ENCODE results near the gene CDCA4. TPM values are rescaled to one million over a fixed set of nuclear protein-coding genes. Genes with fewer than 3 reads are reported as not detected.

The CDCA4 gene
- polyA plus RNA-seq, 10 donors = 11.0 to 29.9 (median 16.7) TPM

DNA sequence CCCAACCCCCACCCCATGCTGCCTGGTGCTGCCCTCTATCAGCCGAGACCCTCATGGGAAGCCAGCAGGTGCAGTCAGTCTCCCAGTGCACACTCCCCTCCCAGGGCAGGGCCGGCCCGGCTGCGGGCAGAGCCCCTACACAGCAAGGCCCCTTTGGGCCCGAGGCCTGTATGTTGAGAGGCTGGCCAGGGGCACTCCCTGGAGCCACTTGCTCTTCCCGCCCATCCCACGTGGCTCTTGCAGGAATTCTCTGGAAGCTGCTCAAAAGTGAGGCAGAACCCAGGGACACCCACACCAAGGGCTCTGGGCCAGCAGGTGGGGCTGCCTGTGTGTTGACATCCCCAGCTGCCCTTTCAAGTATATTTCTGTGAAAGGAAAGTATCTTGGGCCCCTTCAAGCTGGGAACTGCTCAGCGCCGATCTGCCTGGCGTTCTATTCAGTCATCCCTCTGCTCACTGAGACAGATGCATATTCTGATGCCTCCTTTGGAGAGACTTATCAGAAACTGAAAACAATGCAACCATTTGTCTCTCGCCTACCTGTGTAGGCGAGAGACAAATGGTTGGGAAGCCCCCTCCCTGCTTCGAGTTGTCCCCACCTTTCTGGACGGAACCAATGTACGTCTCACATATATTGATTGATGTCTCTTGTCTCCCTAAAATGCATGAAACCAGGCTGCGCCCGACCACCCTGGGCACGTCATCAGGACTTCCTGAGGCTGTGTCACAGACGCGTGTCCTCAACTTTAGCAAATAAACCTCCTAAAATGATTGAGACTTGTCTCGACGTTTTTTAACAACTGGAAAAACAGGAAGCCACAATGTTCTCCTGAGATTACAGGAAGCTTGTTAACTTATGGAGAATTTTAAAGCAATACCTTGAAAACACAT, 38.4 kb upstream of the CDCA4 start:
- peak in 1 of 3 donors; percentile 37 for DNase-seq

DNA sequence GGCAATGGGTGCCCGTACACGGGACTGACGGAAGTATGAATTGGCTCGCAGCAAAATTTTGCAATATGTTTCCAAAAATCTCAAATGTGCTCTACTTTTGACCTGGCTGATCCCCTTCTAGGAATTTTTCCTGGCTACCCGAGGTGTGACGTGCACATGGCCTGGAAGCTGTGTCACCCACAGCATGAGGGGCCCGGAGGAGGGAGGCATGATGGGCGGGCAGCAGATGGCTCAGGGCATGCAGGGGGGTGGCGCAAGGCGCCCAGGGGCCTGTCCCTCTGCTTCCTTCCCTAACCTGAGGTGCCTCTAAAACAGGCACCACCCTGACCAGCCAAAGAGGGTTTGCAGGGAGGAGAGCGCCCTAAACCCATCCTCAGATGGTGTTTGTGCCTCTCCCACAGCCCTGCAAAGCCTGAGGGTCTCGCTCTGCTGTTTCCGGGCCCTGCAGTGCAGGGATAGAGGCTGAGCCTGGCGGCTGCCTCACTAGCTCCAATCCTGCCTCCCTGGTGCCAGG, 37.7 kb upstream of the CDCA4 start:
- no peak for DNase-seq

DNA sequence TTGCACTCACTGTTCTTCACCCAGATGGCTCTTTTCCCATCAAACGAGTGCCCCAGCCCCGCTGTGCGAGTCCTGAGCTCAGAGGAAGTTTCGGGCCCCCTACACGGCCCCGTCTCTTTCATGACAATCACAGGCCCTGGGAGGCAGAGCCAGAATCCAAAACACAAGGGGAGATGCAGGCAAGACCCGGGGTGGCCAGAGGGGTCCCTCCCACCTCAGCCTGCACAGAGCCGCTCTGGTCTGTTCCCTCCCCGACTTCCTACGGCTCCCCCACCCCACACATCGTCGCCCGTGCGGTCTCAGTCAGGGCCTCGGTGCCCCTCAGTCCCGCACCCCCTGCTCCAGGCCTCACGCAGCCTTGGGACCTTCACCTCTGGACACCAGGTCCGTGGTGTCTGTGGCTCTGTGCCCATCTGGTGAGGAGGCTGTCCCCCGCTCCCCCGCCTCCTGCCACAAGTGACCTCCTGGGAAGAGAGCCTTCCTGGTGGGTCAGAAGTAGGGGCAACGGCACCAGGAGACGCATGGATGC, 35.5 kb upstream of the CDCA4 start:
- no peak for DNase-seq

DNA sequence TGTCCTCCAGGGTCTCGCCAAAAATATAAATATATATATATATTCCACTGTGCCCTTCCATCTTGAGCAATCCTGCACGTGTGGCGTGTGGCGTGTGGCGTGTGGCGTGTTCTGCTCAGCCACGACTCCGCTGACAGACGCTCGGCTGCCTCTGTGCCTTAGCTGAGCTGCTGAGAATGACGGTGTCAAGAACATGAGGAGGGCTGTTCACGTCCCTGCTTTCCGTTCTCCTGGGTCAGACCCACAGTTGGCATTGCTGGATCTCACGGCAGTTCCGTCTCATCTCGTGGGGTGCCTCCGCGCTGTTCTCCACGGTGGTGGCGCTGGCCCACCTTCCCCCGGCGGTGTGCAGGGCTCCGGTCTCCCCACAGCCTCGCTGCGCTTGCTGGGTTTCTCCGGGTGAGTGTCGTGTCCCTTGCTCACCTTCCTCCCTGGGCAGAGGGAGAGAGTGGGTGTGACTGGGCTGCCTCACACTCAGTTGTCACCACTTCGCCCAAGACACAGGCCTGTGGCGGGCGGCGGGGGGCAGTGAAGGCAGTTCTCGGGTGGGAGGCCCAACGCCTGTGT, 34.9 kb upstream of the CDCA4 start:
- DNase-seq = no peak

DNA sequence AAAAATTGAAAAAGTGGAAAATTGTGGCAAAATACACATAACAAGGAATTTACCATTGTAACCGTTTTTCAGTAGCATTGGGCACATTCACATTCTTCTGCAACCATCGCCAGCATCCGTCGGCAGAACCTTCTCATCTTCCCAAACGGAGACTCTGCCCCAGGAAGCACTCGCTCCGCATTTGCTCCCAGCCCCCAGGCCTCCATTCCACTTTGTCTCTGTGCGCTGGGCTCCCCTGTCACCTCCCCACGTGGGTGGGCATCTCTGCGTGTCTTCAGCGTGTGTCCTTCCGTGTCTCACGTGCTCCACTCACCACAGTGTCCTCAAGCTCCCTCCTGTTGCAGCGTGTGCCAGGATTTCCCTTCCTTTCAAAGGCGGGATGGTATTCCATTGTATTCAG, 34.5 kb upstream of the CDCA4 start:
- no peak for DNase-seq

DNA sequence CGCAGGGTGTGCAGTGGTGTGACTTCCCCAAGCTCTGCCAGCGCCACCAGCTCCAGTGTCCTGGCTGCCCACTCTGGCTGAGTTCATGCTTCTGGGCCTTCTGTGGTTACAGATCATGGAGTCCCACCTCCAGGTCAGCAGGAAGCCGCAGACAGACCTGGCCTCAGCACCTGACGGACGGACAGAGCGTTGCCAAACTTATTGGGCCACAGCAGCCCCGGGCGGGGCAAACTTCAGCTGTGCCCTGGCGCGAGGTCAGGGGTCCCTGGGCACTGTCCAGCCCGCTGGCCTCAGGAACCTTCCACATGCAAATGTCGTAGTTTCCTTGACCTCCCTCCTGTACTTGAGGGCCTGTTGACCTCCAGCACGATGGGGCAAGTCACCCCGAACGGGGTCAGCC, 33.1 kb upstream of the CDCA4 start:
- DNase-seq = no peak

DNA sequence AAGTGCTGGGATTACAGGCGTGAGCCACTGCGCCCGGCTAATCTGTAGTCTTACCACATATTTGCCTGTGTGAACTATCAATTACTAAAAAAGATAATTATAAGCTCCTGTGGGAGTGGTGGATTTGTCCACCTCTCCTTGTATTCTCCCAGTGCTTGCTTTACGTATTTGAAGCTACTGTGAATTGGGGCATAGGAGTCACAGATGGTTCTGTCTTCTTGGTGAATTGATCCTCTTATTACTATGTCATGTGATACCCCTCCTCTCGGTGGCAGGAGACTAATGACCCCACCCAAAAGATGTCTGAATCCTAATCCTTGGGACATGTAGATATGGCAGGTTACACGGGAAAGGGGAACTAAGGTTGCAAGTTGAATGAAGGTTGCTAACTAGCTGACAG, 32.5 kb upstream of the CDCA4 start:
- DNase-seq = no peak

DNA sequence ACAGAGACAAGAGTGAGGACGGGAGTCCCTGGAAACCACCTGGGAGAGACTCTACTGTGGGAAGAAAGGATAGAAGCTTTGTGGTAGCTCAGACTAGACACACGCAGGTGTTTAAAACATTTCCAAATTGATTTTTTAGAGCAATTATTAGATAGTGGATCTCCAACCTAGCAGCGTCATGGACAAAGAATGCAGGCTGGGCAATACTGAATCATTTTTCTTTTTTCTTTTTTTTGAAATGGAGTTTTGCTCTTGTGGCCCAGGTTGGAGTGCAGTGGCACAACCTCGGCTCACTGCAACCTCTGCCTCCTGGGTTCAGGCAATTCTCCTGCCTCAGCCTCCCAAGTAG, 31.2 kb upstream of the CDCA4 start:
- no peak for DNase-seq

DNA sequence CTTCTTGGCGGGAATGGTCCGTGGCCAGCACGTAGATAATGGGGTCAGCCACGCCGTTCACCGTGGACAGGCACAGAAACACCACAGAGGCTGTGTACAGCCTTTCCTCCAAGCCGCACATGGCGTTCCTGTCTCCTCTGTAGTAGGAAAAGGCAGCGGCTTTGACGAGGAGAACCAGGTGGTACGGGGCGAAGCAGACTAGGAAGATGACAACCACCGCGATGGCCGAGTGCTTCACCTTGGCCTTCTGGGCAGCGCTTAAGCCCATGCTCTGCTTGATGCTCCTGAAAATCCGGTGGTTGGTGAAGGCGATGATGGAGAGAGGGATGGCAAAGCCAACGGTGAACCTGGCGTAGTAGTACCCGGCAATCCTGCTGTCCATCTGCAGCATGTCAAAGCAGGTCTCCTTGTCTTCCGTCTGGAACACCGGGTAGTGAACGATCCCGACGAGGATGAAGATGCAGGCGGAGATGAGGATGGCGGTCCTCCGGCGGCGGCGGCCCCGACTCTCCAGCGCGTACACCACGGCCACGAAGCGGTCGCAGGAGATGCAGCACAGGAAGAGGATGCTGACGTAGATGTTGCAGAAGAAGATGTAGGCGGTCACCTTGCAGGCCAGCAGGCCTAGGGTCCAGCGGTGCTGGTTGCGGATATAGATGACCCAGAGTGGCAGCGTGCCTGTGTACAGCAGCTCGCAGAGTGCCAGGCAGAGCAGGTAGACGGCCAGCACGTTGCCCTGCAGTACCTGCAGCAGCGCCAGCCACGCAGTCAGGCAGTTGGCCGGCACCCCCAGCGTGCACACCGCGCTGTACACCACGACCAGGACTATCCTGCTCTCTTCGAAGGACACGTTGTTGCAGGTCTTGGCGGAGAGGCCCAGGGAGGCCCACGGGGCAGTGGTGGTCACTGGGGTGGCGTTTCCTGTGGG, 30.6 kb upstream of the CDCA4 start:
- no peak for DNase-seq

DNA sequence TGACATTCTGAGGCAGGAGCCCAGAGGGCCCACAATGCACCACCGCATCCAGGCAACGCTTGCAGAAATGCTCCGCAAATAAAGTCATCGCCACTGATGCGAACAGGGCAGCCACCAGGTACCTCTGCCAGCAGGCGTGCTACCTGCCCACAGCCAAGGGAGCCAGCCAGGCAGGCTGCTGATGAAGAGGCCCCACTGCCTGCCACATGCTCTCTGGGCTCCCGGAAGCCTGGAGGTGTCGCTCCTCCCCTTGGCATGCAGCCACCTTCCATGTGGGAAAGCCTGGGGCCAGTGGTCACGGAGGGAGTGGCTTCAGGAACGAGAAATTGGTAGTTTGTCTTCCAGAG, 29.6 kb upstream of the CDCA4 start:
- DNase-seq = no peak

DNA sequence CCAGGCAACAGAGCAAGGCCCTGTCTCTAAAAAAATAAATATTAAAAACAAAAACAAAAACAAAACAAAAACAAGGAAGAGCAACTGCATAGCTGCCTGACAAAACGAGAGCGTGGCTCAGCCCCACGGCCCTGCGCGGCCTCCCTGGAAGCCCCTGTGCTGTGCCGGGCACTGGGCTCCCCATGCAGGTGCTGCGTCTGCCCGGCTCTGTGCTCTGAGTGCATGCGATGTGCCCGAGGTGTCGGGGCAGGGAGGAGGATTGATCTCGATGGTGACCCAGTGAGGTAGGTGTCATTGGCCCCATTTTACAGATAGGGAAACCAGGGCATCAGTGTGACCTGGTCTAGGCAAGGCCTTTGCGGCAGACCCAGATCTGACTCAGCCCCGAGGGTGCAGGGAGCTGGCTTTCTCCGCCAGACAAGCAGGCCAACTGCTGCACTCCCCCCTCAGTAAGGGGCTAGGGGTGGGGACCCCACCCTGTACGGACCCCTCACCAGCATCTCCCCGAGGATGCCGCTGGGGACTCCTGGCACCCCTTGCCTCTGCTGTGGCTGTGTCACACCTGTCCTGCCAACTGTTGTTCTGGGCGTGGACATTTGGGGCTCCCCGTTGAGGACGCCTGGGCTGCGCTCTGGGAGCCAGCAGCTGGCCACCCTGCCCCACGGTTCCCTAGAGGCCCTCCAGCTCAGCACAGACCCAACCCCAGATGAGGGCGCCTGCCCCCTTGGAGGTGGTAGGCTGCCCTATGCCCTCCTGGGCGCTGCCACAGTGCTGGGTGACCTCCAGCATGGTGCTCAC, 29.1 kb upstream of the CDCA4 start:
- DNase-seq = no peak

DNA sequence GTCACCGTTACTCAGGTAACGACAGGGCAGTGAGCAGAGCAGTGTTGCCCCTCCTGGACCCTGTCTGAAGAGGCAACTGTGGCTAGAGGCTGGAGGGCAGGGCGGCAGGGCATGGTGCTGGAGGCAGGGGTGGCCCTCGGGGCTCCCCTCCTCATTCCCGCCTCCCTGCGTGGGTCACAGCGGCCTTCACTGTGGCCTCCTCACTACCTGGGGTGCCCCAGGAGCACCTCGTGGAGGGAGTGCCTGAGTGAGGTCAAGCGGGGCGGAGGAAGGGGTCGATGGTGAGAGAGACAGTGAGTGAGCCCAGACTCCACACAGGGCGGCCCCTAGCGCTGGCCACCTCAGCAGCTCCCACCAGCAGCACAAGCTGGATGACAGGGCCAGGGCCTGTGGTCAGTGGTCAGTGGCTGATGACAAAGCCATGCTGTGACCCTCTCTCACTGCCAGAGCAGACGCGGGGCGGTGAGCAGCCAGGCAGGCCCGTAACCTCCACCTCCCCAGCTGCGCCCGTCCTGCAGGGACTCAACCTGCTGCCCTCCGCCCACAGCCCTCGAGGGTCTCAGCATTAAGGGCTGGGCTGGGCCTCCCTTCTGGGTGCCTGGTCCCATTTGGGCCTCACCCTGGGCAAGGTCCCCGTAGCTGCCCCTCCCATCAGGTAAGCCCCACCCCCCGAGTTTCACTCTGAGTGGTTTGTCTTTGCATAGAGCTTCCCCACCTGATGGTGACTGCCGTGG, 26.6 kb upstream of the CDCA4 start:
- DNase-seq = no peak

DNA sequence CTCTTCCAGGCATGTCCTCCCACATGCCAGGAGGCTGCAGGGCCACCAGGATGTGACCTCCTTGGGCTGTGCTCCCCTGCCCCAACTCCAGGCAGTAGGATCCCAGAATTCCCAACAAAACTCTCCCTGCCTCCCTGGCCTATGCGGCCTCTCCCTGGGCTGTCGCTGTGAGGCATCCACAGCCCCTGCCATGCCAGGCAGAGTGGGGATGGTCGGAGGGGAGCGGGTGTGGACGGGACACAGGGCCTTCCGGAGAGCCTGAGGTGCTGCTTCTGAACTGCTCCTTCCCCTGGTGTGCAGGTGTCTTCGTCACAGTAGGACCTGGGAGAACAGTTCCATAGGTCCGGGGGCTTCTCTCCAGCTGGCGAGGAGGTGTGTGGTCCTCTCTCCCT, 26.0 kb upstream of the CDCA4 start:
- no peak for DNase-seq

DNA sequence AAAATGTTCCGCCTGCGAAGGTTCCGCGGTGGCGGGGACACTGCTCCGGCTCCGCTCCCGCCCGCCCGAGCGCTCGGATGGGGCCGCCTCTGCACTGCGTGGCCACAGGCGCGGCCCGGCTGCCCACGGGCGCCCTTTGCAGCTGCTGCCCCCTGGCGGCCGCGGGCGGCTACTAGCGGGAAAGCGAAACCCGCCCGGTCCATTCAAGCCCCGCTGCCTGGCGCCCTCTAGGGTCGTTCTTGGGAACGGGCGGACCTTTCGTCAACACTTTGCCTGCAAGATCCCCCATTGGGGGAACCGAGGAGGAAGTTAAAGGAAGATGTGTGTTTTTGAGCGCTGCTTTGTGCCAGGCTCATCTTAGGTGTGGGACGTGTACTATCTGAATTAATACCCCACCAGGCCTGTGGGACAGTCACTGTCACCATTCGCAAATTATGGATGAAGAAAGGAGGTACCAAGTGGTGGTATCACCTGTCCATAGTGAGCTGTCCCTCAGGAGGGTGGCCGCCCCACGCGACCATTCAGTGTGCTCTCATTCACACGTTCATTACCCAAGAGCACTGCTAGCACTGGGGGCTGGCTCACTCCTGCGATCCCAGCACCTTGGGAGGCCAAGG, 24.9 kb upstream of the CDCA4 start:
- DNase-seq = peak; percentile 82 to 95 (median 92)

DNA sequence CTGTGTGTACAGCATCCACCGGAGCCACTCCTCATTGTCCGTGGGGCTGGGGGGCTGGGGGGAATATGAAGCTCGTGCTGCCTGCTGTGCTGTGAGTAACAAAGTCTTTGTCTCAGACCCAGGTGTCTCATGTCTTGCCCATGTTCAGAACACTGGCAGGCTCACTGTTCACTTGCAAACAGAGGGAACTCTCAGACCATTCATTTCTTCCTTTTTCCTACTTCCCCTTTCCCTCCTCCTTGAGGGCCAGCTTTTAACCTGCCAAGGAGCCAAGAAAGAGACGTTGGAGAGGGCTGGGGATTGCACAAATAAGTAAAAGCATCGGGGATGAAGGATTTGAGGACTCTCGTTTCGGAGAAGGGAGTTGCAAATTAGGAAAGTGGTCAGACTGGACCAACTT, 22.8 kb upstream of the CDCA4 start:
- DNase-seq = no peak

DNA sequence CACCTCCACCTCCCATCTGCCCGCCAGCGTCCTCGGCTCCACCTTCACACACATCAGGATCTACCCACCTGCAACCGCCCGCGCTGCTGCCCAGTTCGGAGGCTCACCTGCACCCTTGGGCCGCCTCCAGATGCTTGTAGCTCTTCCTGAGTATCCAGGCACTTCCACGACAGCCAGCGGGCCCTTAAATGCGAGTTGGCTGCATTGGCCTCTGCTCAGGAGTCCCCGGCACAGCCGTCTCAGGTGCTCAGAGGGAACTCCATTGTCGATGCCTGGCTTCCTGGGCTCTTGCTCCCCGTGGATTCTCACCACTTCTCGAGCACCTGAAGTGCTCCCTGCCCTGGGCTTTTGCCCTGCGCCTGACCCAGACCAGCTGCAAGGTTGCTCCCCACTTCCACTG, 21.9 kb upstream of the CDCA4 start:
- DNase-seq = no peak

DNA sequence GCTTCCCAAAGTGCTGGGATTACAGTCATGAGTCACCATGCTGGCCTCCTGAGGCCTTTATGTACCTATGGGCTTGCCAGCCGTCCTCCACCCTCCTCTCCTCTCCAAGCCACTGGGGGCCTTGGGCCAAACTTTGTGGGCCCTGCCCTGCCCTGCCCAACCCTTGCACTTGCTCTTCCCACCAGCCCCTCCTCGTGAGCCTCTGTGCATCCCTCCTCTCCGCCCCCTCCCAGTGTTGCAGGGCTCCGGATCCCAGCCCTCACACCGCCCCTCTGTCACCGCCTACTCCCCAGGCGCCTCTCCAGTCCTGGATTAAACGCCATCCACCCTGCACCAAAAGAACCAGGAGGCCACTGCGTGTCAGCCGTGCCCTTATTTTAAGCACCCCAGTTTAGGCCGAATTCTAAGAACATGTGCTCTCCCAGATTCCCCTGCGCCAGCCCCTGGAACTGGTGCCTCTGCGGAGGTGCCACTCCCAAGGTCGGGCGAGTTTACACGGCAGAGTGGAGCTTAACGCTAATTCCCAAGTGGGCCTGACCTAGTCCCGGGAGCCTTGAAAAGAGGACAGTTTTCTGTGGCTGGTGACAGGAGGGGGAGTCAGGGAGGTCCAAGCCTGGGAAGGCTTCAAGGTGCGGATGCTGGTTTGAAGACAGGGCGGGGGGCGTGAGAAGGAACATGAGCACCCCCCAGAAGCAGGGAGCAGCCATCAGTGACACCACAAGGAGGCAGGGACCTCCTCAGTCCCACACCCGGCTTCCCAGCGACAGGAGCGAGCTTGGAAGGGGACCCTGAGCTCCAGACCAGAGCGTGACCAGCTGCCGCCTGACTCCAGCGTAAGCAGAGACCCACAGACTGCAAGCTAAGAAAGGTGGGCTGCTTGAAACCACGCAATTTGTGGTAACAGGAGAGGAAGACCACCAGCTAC, 21.2 kb upstream of the CDCA4 start:
- DNase-seq = no peak

DNA sequence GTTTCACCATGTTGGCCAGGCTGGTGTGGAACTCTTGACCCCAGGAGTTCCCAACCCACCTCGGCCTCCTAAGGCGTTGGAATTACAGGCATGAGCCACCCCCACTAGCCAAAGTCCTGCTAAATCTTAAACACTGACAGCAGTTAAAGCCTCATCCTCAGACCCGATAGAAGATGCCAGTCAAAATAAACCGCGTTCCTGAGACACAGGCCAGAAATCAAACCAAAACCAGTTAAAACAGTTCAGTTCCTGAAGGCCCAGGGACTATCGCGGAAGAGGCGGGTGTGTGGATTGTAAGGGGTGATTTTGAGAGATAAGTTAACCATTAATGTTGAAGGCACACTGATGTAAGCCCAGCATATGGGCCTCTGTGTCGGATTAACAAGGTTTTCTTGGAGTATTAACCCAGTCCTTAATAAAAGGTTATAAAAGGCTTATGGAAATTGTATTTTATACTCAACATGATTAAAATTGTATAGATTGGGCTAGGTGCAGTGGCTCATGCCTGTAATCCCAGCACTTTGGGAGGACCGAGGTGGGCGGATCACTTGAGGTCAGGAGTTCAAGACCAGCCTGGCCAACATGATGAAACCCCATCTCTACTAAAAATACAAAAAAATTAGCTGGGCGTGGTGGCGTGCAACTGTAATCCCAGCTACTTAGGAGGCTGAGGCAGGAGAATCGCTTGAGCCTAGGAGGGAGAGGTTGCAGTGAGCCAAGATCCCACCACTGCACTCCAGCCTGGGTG, 18.7 kb upstream of the CDCA4 start:
- no peak for DNase-seq

Measured in muscle of back (tissue), 11 donors.